Stimulated activated CD8-positive, alpha-beta memory T cell treated with anti-CD3 and anti-CD28 coated beads, Interleukin-15, amount 100 ng/mL, for 24 hours (primary cell): Measurements from ENCODE around the gene RXRB.
"Not testable (repeated sequence)": the region's sequence is repeated elsewhere in the genome, so short reads cannot be mapped to it uniquely, and the experiment has no call there.

Experiments used
- DNase-seq: peaks from one replicate; pipeline ENCODE4 v3.0.0-alpha.2; 2020; ENCODE audit warnings: low read depth

Gene RXRB

GRCh38 chr6:33200219-33201146, at the start of gene RXRB, which contains the start of gene SLC39A7:
TSS of gene RXRB (minus strand) at chr6:33200665. CDS start at chr6:33200476, 189 bp downstream.
TSS of gene SLC39A7 (plus strand) at chr6:33200867. CDS start at chr6:33201246, 379 bp downstream.
- peak; percentile 91 for DNase-seq

GRCh38 chr6:33249732-33250630, 49.5 kb upstream of the RXRB start:
- no peak for DNase-seq

DNA sequence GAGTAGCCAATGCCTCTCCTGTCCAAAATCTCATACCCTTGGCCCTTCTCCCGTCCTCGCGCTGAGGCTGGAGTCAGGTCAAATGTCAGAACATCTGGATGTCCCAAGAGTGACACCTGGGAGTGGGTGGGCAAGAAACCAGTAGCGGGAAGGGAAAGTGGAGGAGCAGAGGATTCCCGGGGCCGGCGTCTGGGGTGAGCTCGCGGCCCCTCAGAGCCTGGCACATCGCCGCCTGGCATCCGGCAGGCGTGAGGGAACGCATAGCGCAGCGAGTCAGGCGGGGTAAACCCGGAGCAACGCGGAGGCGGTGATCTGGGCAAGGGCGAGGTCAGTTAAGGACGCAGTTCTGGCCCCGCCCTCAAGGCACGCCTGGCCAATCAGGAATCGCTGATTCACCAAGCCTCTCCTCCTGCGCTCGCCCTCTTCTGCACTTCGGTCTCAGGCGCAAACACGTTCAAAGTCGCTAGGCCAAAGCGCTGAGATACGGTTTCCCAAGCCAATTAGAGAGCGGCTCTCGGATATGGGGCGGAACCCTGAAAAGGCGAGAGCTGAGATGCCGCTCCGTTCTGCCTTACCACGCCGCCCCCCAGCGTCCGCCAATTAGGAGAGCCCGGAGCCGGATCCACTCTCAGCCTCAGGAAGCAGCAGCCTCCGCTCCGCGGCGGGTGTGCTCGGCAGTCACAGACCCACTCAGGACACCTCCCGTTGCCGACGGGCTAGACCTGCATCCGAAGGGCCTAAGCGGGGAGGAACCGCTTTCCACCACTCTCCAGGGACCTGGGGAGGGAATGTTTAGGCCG, 48.7 kb upstream of the RXRB start:
- DNase-seq = peak; percentile 77

DNA sequence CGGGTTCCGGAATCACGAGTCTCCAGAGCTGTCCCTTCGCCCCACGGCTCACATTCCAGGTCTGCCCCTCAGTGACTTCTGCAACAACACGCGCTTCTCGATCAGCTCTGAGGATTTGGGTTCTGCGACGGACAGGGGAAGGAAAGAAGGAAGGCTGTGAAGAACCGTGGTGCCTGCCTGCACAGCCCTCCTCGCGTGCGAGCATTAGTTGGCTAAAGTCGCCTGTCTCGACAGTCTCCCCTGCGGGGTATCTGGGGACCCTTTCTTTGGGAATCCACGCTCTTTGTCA, 48.1 kb upstream of the RXRB start:
- DNase-seq = peak; percentile 24

GRCh38 chr6:33247977-33248642, 47.6 kb upstream of the RXRB start:
- peak; percentile 79 for DNase-seq

GRCh38 chr6:33243476-33243875, 43.0 kb upstream of the RXRB start:
- DNase-seq = no peak

DNA sequence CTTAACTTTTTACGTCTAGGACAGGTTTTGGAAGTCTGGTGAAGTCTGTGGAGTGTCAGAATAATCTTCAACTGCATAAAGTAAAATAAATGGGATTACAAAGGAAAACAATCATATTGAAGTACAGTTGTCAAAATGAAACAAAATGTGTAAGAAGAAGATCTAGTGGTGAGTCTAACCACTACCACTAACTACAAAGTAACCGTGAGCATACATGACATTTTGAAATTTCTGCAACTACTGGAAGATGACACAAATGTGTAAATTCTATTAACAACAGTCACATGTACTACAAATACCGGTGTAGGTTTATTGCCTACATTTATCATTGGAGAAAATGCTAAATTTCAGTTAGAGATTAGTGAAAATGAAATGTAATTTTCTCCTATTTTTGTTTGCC, 41.5 kb upstream of the RXRB start:
- DNase-seq = no peak

DNA sequence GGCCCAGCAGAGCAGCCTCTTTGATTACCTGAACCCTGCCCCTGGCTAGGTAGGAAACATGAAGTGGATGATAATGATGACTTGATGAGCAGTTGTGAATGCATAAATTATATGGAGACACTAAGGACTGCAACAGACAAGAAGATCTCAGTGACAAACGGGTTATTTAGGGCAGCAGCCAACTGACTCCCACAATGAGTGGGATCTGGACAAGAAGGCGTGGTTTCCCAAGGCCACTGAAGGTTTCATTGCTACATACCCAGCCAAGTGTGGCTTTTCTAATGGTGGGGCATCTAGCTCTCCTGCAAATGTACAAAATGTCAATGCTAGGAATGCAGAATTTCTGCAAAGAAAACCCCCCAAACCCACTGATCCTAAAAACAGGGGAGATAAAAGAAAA, 37.3 kb upstream of the RXRB start:
- no peak for DNase-seq

DNA sequence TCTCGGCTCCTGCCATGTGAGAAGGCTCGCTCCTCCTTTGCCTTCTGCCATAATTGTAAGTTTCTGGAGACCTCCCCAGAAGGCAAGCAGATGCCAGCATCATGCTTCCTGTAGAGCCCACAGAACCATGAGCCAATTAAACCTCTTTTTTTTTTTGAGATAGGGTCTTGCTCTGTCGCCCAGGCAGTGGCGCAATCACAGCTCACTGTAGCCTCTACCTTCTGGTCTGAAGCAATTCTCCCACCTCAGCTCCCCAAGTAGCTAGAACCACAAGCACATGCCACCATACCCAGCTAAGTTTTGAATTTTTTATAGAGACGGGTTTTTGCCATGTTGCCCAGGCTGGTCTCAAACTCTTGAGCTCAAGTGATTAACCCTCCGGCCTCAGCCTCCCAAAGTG, 36.4 kb upstream of the RXRB start:
- DNase-seq = no peak

DNA sequence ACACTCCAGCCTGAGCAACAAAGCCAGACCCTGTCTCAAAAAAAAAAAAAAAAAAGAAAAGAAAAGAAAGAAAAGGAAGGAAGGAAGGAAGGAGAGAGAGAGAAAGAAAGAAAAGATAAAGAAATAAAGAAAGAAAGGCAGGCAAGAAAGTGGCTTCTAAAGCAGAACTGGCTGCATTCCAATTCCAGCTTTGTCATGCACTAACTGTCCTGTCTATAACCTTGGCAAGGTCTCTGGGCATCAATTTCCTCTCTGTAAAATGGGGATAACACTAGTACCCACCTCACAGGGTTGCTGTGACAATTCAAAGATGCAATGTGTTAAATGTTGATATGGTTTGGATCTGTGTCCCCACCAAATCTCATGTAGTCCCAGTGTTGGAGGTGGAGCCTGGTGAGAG, 35.9 kb upstream of the RXRB start:
- no peak for DNase-seq

- DNase-seq = no peak
Measured at GRCh38 chr6:33235221-33235634, 34.8 kb upstream of the RXRB start.

- DNase-seq = not testable (repeated sequence)
Measured at GRCh38 chr6:33226503-33227120, 26.1 kb upstream of the RXRB start.

DNA sequence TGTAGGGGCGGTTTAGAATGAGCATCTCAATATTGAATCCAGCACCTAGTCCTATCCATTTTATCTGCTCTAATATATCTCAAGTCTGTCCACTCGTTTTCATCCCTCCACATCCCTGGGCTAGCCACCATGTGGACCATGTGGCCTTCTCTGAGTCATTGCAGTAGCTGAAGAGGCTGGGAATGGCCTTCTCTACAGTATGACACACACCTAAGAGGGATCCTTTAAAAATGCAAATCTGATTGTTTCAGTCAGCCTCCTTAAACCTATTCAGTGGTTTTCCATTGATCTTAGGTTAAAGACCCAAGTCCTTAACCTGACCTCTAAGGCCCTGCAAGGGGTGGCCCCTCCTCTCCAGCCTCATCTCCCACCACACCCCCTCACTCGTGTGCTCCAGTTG, 17.2 kb upstream of the RXRB start:
- no peak for DNase-seq

DNA sequence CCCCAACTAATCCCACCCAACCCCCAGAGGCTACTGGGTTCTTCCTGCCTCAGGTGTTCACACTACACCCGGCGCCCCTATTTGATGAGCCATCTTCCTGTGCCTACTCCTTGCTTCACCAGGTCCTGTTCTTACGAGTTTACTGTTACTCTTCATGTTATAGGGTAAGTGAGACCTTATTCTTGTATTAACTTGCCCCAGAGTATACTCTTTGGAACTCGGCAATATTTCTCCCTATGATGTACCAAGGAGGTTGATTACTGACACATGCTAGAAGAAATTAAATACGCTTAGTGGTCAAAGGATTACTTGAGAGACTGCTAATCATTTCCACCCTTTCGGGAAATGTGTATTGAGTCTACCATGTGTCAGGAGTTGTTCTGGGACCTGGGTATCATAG, 16.8 kb upstream of the RXRB start:
- no peak for DNase-seq

GRCh38 chr6:33216117-33216649, 15.7 kb upstream of the RXRB start:
- DNase-seq = no peak

DNA sequence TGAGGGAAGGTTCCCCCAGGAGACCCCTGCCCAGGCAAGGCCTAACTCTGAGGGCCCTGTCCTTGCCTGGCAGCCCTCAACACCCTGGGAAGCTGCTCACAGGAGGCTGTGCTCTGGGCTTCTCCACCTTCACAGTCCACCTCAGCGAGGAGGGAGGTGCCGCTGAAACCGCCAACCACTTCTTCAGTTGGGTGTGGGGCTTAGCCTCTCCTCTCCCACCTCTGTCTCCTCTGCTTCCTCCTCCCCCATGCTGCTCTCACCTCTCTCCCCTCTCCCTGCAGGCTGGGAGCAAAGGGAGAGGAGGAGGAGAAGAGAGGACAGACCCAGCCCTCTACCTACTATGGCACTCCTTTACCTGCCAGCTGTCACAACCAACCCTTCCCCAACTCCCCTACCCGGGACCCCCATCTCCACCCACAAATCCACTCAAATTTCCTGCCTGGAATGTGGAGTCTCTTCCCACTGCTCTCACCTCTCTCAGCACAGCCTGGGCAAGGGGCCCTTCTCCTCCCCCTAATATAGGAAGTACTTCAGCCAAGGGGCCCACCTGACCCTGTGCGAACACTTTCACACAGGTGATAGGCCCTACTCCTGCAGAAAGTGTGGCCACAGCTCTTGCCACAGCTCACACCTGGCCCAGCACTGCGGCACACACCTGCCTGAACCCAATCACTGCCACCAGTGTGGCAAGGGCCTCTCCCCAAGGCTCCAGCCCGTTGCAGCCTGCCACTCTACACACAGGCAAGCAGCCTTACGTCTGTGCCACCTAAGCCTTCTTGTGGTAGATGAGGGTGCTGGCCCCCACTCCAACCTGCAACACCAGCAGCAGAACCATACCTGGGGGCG, 15.0 kb upstream of the RXRB start:
- DNase-seq = no peak

DNA sequence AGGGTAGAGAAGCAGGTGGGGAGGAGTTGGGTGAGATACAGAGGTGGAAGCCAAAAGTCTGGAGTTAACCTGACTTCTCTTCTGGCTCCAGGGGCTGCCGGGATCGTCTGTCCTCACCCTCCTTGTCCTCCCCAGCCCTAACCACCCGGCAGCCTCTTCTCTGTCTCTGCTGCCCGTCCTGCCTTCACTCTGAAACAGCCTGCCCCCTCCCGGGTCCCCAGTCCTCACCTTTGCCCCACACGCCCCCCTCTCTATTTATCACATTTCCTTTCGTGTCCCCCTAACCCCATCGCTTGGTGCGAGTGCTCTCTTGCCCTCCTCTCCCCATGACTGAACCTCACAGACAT, 13.5 kb upstream of the RXRB start:
- DNase-seq = no peak

- DNase-seq = no peak
Measured at GRCh38 chr6:33213166-33213988, 12.9 kb upstream of the RXRB start.

DNA sequence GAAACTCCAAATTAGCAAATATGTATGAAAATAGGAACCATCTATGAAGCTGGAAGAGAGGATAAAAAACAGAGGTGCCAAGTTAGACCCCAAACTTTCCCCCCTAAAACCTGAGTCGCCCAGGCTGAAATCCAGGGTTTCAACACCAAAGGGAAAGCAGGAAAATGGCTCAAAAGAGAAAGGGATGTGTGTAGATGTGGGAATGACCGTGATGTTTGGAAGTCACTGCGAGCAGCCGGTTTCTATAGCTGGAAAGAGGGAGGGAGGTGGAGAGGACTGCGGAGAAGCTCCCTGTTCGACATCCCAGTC, 12.3 kb upstream of the RXRB start:
- DNase-seq = no peak
